ENCODE measurements around the gene EDA. TPM values are rescaled to one million over a fixed set of nuclear protein-coding genes. Genes with fewer than 3 reads are reported as not detected.

EDA gene
- total RNA-seq, 1 experiment from 2014 or later: 1.1 TPM

DNA sequence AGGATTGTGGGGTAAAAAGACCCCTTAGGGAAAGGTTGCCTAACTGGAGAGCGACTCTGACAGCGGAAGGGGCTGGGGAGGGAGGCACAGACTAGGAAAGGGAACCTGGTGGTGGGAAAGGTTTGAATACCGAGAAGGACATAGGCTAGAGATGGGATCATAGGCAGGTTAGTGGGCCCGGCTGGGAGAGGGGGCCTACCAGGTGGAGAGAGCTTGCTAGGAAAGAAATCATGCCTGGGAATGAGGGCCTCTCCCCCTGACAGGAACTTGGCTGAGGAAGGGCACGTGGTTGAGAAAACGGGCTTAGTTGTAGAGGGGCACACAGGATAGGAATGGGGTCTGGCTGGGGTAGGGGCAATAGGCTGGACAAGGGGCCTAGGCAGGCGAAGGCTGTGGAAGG is 450.7 kb downstream of the EDA start:
- BruUV-seq (replicated peaks): no TSS peak
- POLR2A ChIA-PET: no interaction called here
- H3K27me3 Mint-ChIP-seq (ENCODE audit: insufficient read depth, unreplicated experiment): peaks cover 52% of the 10 kb centered on the region

GRCh38 chrX:70079297-70079696 is 463.4 kb downstream of the EDA start:
- peaks cover 34% of the 10 kb centered on the region for H3K27me3 Mint-ChIP-seq (ENCODE audit: insufficient read depth, unreplicated experiment)
- intact Hi-C loops (cut with micrococcal nuclease): no loop called here
- CTCF ChIA-PET: interaction anchor here (0.6 to 5.8 kb wide), 3 partner anchors 15 to 49 kb away, joined by 4 to 36 read pairs (median 4); no protein-coding TSS in a partner anchor

More for the DNA sequence above, 450.7 kb downstream of the EDA start:
- no peak overlapping the region for H3K27ac Mint-ChIP-seq (ENCODE audit: low read depth, unreplicated experiment)
- TF ChIP-seq, protein P1, sequence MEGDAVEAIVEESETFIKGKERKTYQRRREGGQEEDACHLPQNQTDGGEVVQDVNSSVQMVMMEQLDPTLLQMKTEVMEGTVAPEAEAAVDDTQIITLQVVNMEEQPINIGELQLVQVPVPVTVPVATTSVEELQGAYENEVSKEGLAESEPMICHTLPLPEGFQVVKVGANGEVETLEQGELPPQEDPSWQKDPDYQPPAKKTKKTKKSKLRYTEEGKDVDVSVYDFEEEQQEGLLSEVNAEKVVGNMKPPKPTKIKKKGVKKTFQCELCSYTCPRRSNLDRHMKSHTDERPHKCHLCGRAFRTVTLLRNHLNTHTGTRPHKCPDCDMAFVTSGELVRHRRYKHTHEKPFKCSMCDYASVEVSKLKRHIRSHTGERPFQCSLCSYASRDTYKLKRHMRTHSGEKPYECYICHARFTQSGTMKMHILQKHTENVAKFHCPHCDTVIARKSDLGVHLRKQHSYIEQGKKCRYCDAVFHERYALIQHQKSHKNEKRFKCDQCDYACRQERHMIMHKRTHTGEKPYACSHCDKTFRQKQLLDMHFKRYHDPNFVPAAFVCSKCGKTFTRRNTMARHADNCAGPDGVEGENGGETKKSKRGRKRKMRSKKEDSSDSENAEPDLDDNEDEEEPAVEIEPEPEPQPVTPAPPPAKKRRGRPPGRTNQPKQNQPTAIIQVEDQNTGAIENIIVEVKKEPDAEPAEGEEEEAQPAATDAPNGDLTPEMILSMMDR (IDR thresholded peaks at IDR 0.05; ENCODE audit: unreplicated experiment): no peak
- CTCF ChIA-PET: interaction anchor here (1.5 kb wide), 1 partner anchor 29 kb away, joined by 3 read pairs; no protein-coding TSS in a partner anchor
- no peaks in the 10 kb centered on the region for H3K36me3 Mint-ChIP-seq (ENCODE audit: insufficient read depth, unreplicated experiment)
- no peaks in the 10 kb centered on the region for H3K4me1 Mint-ChIP-seq (ENCODE audit: insufficient read depth, unreplicated experiment)
- no peak overlapping the region for H3K4me3 Mint-ChIP-seq (ENCODE audit: unreplicated experiment)
- no peaks in the 10 kb centered on the region for H3K9me3 Mint-ChIP-seq (ENCODE audit: unreplicated experiment)
- DNase-seq (ENCODE audit: unreplicated experiment): no peak
- intact Hi-C loops (cut with micrococcal nuclease): no loop called here

GRCh38 chrX:70079870-70080269 is 464.0 kb downstream of the EDA start:
- POLR2A ChIA-PET: no interaction called here
- intact Hi-C loops (cut with micrococcal nuclease): no loop called here
- no peak for DNase-seq (ENCODE audit: unreplicated experiment)
- no TSS peak for BruUV-seq (replicated peaks)
- no peak overlapping the region for H3K27ac Mint-ChIP-seq (ENCODE audit: low read depth, unreplicated experiment)
- CTCF ChIA-PET: interaction anchor here (5.8 kb wide), 1 partner anchor 17 kb away, joined by 36 read pairs; no protein-coding TSS in a partner anchor
- H3K4me3 Mint-ChIP-seq (ENCODE audit: unreplicated experiment): no peak overlapping the region
- H3K27me3 Mint-ChIP-seq (ENCODE audit: insufficient read depth, unreplicated experiment): peaks cover 40% of the 10 kb centered on the region
- H3K9me3 Mint-ChIP-seq (ENCODE audit: unreplicated experiment): no peaks in the 10 kb centered on the region
- H3K36me3 Mint-ChIP-seq (ENCODE audit: insufficient read depth, unreplicated experiment): no peaks in the 10 kb centered on the region
- TF ChIP-seq, protein P1 (IDR thresholded peaks at IDR 0.05; ENCODE audit: unreplicated experiment): no peak
- no peaks in the 10 kb centered on the region for H3K4me1 Mint-ChIP-seq (ENCODE audit: insufficient read depth, unreplicated experiment)

More at GRCh38 chrX:70079297-70079696, 463.4 kb downstream of the EDA start:
- no peaks in the 10 kb centered on the region for H3K9me3 Mint-ChIP-seq (ENCODE audit: unreplicated experiment)
- H3K4me1 Mint-ChIP-seq (ENCODE audit: insufficient read depth, unreplicated experiment): no peaks in the 10 kb centered on the region
- no TSS peak for BruUV-seq (replicated peaks)
- H3K4me3 Mint-ChIP-seq (ENCODE audit: unreplicated experiment): no peak overlapping the region
- TF ChIP-seq, protein P1 (IDR thresholded peaks at IDR 0.05; ENCODE audit: unreplicated experiment): no peak
- no peak for DNase-seq (ENCODE audit: unreplicated experiment)
- no peaks in the 10 kb centered on the region for H3K36me3 Mint-ChIP-seq (ENCODE audit: insufficient read depth, unreplicated experiment)
- H3K27ac Mint-ChIP-seq (ENCODE audit: low read depth, unreplicated experiment): no peak overlapping the region
- POLR2A ChIA-PET: no interaction called here

GRCh38 chrX:70082723-70083122 is 466.8 kb downstream of the EDA start:
- no peak for DNase-seq (ENCODE audit: unreplicated experiment)
- ChIA-PET CTCF (interaction anchor here (1.6 kb wide), 1 partner anchor 14 kb away, joined by 7 read pairs; no protein-coding TSS in a partner anchor), POLR2A (no interaction called here)
- Mint-ChIP-seq H3K9me3 (ENCODE audit: unreplicated experiment) (no peaks in the 10 kb centered on the region), H3K27ac (ENCODE audit: low read depth, unreplicated experiment) (no peak overlapping the region), H3K36me3 (ENCODE audit: insufficient read depth, unreplicated experiment) (no peaks in the 10 kb centered on the region), H3K27me3 (ENCODE audit: insufficient read depth, unreplicated experiment) (peaks cover 30% of the 10 kb centered on the region), H3K4me1 (ENCODE audit: insufficient read depth, unreplicated experiment) (no peaks in the 10 kb centered on the region), H3K4me3 (ENCODE audit: unreplicated experiment) (no peak overlapping the region)
- TF ChIP-seq, protein P1 (IDR thresholded peaks at IDR 0.05; ENCODE audit: unreplicated experiment): no peak
- intact Hi-C loops (cut with micrococcal nuclease): no loop called here
- BruUV-seq (replicated peaks): no TSS peak
